H1 (cell line): Measurements from ENCODE around the gene SYMPK. TPM values are rescaled to one million over a fixed set of nuclear protein-coding genes. Genes with fewer than 3 reads are reported as not detected.
A peak's percentile ranks its signal among the peaks of the same experiment; 100 is the strongest.

Experiments used
- BACH1 ChIP-seq: IDR thresholded peaks from 2 replicates; pipeline ENCODE4 v1.6.1; 2012; ENCODE audit warnings: low read length, improper control_type of control experiment
- CHD7 ChIP-seq: fragments of 300-600 bp; sonication (generic); IDR thresholded peaks from 2 replicates; pipeline ENCODE4 v1.7.1; 2012; ENCODE audit warnings: low read length, moderate library complexity, mild to moderate bottlenecking, inconsistent platforms; ENCODE audit not compliant: insufficient replicate concordance
- GABPA ChIP-seq: IDR thresholded peaks from 2 replicates; pipeline ENCODE4 v1.6.1; 2011; ENCODE audit warnings: mild to moderate bottlenecking, low read length, moderate library complexity, borderline replicate concordance; ENCODE audit not compliant: insufficient read depth
- HDAC6 ChIP-seq: IDR thresholded peaks from one replicate; pipeline ENCODE4 v1.7.1; 2012; ENCODE audit warnings: low read depth, mild to moderate bottlenecking, inconsistent platforms, low read length, moderate library complexity
- JUN ChIP-seq: IDR thresholded peaks from 2 replicates; pipeline ENCODE4 v1.6.1; 2011; ENCODE audit warnings: low read depth, mild to moderate bottlenecking, improper control_type of control experiment, low read length
- KDM1A ChIP-seq: fragments of 200-600, 300-600 bp; sonication (generic); IDR thresholded peaks from 2 replicates; pipeline ENCODE4 v1.7.1; 2016; ENCODE audit warnings: mild to moderate bottlenecking, low read length, borderline replicate concordance
- NRF1 ChIP-seq: IDR thresholded peaks from 2 replicates; pipeline ENCODE4 v1.6.1; 2011; ENCODE audit warnings: mild to moderate bottlenecking, low read depth, low read length, improper control_type of control experiment
- RFX5 ChIP-seq: IDR thresholded peaks from 2 replicates; pipeline ENCODE4 v1.6.1; 2011; ENCODE audit warnings: low read depth, low read length, improper control_type of control experiment, borderline replicate concordance
- RNF2 ChIP-seq: fragments of 200-900, 300-1000 bp; sonication (generic); IDR thresholded peaks from 2 replicates; pipeline ENCODE4 v1.7.1; 2016; ENCODE audit warnings: borderline replicate concordance, low read depth, mild to moderate bottlenecking, antibody characterized with exemption, low read length; ENCODE audit not compliant: poor library complexity, severe bottlenecking; ENCODE audit errors: missing control alignments
- SP4 ChIP-seq: IDR thresholded peaks from 2 replicates; pipeline ENCODE4 v1.6.1; 2012; ENCODE audit warnings: low read length, inconsistent platforms
- TAF1 ChIP-seq: IDR thresholded peaks from 2 replicates; pipeline ENCODE4 v1.6.1; 2011; ENCODE audit warnings: mild to moderate bottlenecking, low read depth, low read length
- polyA plus RNA-seq, 7 experiments: library from polyadenylated mRNA; depleted of rRNA in 3 of 7; stranded (reverse) in 5 of 7; unstranded in 2 of 7; fragments of >200 nt in 5 of 7; fragments of 200-250 nt in 2 of 7; gene quantifications; 1 replicate in 5 of 7; 2 replicates in 1 of 7; 4 replicates in 1 of 7; pipeline versions ENCODE4 v1.2.1 to v1.2.3, GENCODE V29; 2011 to 2013; ENCODE audit warnings: missing spikeins in 2 of 7, mixed read lengths in 2 of 7
- total RNA-seq: library from RNA; stranded (reverse); fragmentation: NEBNext Ultra II Directional; extraction: Animal tissue kit (Norgen Biotek cat#: 25700); gene quantifications from 2 replicates; pipeline ENCODE4 v1.2.1, GENCODE V29; 2021

Gene SYMPK
- total and polyA plus RNA-seq, 2 of the 8 experiments (the other 6 are each of a cell fraction or from before 2014, with no cell fraction given): 93.6 to 99.5 TPM

DNA sequence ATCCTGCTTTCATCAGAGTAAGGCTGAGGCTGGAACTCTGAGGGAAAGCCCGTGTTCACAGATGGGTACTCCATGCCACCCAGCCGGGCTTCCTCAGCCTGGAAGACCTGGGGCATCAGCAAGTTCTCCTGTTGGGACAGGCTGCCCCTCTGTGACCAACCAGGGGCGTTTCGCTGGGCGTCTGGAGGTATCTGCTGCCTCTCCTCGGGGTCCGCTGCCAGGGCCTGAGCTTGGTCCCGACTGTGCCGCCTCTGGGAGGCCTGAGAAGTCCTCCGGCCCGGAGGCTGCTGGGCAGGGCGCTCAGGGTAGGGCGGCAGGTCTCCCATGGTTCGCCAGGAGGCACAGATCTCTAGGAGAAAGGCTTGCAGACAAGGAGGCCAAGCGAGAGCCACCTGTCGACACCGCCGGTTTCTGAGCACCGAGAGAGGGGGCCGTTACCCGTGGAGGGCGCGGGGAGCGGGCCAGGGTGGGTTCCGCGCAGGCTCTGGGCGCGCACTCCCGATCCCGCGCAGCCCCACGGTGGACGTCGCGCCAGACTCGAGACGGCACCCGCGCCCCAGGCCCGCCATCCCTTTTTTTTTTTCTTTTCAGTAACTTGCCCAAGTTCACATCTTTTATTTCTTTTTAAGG lies 48.0 kb downstream of the SYMPK start, which contains the start of gene RSPH6A (continued):
- TF ChIP-seq CHD7 (no peak), KDM1A (no peak), RNF2 (no peak), TAF1 (0 out of 2 replicates have a peak, but pooled peaks have one; percentile 11), SP4 (0 out of 2 replicates have a peak, but pooled peaks have one; percentile 42), BACH1 (no peak), HDAC6 (no peak), JUN (no peak), NRF1 (no peak), GABPA (no peak), RFX5 (no peak)
